ENCODE results near the gene NSF.

NSF gene

GRCh38 chr17:46785696-46786095, 195.2 kb downstream of the NSF start (continued):
- TF ChIP-seq TCF4 (CRISPR knock-in tag; IDR thresholded peaks at IDR 0.05; ENCODE audit: borderline replicate concordance) (no peak), OSR1 (CRISPR knock-in tag; IDR thresholded peaks at IDR 0.05) (no peak), RARB (CRISPR knock-in tag; IDR thresholded peaks at IDR 0.05) (no peak), ZNF8 (CRISPR knock-in tag; IDR thresholded peaks at IDR 0.05) (no peak), ZNF565 (CRISPR knock-in tag; conservative IDR thresholded peaks at IDR 0.05; ENCODE audit: low read depth) (no peak), ESRRG (CRISPR knock-in tag; IDR thresholded peaks at IDR 0.05) (no peak), ZFP3 (CRISPR knock-in tag; IDR thresholded peaks at IDR 0.05) (no peak), CSDC2 (CRISPR knock-in tag; IDR thresholded peaks at IDR 0.05) (no peak), TOX (CRISPR knock-in tag; IDR thresholded peaks at IDR 0.05; ENCODE audit: borderline replicate concordance) (no peak), CSRNP3 (CRISPR knock-in tag; IDR thresholded peaks at IDR 0.05) (no peak), ZC3H10 (CRISPR knock-in tag; IDR thresholded peaks at IDR 0.05) (no peak)

GRCh38 chr17:46787478-46787877, 197.0 kb downstream of the NSF start:
- no peak for ATAC-seq
- TF ChIP-seq TSHZ2 (CRISPR knock-in tag; IDR thresholded peaks at IDR 0.05) (no peak), CSDC2 (CRISPR knock-in tag; IDR thresholded peaks at IDR 0.05) (no peak), PATZ1 (CRISPR knock-in tag; IDR thresholded peaks at IDR 0.05; ENCODE audit: borderline replicate concordance) (no peak), TCF4 (CRISPR knock-in tag; IDR thresholded peaks at IDR 0.05; ENCODE audit: borderline replicate concordance) (no peak), ZFP30 (CRISPR knock-in tag; IDR thresholded peaks at IDR 0.05) (no peak), BACH2 (CRISPR knock-in tag; IDR thresholded peaks at IDR 0.05; ENCODE audit: borderline replicate concordance) (no peak), TOX (CRISPR knock-in tag; IDR thresholded peaks at IDR 0.05; ENCODE audit: borderline replicate concordance) (no peak), SNAI2 (CRISPR knock-in tag; IDR thresholded peaks at IDR 0.05) (no peak), ZNF8 (CRISPR knock-in tag; IDR thresholded peaks at IDR 0.05) (no peak), RARB (CRISPR knock-in tag; IDR thresholded peaks at IDR 0.05) (no peak), GLIS3 (CRISPR knock-in tag; IDR thresholded peaks at IDR 0.05) (no peak), OSR1 (CRISPR knock-in tag; IDR thresholded peaks at IDR 0.05) (no peak), ESRRG (CRISPR knock-in tag; IDR thresholded peaks at IDR 0.05) (no peak), POU6F1 (CRISPR knock-in tag; IDR thresholded peaks at IDR 0.05; ENCODE audit: borderline replicate concordance, low read depth) (no peak), ZC3H10 (CRISPR knock-in tag; IDR thresholded peaks at IDR 0.05) (no peak), ZNF565 (CRISPR knock-in tag; conservative IDR thresholded peaks at IDR 0.05; ENCODE audit: low read depth) (no peak), CSRNP3 (CRISPR knock-in tag; IDR thresholded peaks at IDR 0.05) (no peak), ARNTL (CRISPR knock-in tag; IDR thresholded peaks at IDR 0.05; ENCODE audit: borderline replicate concordance, low read depth) (no peak), ZNF70 (CRISPR knock-in tag; IDR thresholded peaks at IDR 0.05) (no peak)

GRCh38 chr17:46788300-46788699, 197.8 kb downstream of the NSF start:
- no peak for ATAC-seq

More at GRCh38 chr17:46788300-46788699, 197.8 kb downstream of the NSF start:
- TF ChIP-seq ZFP3 (CRISPR knock-in tag; IDR thresholded peaks at IDR 0.05) (peak; percentile 94), GLIS3 (CRISPR knock-in tag; IDR thresholded peaks at IDR 0.05) (no peak)
